GM11168 (cell line): ENCODE results near the gene RFX6.

Experiments
- in situ Hi-C: fragments of 300-500 bp; cut with MboI; formaldehyde crosslinking; loops from one replicate; pipeline ENCODE4 v1.12.0; 2022; ENCODE audit warnings: low sequenced_read_pairs; ENCODE audit not compliant: unreplicated experiment

The RFX6 gene

GRCh38 chr6:116966675-116967576 lies 89.9 kb downstream of the RFX6 start:
- in situ Hi-C loops = no loop called here

DNA sequence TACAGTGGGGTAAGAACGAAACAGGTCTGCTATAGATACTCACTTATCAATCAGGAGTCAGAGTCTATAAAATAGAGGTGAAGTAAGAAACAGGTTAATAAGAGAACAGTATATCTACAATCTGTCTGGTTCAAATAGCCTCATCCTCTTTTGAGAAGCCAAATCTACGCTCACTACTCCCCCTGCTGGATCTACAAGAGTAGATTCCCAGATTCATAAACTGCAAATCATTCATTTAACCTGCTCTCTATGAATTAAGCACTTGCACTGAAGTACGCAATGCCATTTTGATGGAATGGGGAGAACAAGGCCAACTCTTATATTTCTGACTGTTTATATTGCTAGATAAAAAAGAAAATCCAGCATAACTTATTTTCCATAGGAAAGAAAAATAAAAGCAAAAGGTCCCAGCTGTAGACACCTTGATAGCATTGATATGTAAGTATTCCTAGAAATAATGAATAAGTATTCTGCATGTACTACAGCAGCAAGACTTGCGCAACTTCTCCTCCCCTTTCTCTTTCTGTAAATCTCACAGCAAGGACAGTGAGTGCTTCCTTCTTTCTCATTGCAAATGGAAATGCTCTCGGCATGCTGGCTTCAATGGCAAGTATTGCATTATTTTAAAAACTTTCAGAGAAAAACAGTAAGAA lies 92.3 kb downstream of the RFX6 start:
- in situ Hi-C loops = no loop called here

DNA sequence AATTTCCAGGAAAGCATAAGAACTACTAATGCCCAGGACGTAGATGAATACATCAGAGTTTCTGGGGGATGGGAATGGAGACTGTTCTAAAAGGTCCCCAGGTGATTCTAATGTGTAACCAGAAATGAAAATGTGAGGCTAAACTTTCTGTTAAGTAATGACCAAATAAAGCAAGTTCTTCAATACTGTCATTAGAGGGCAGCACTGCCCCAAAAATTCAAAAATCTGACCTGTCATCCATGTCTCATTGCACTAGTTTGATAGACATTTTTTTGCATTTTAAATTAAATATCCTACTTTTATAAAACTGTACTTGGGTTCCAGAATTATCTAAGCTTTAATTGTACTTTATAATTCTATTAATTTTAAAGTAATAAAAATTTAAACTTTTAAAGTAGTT lies 94.9 kb downstream of the RFX6 start:
- in situ Hi-C loops = no loop called here

DNA sequence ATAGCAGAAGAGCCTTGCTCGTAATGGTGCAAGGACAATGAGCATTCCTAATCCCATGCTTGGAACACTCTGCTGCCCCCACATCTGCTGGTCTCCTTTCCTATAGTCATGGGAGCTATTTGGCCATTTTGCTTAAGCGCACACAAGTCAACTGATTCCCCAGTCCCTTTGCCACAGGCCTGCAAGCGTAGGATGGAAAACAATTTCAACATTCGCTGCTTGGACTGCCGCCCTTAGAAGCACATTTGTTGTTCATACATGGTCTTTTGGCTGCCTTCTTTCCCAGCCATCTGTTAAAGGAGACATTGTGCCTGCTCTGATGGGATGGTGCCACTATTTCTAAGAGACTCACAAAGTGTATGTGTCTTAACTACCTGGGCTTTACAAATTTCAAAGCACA lies 96.9 kb downstream of the RFX6 start:
- in situ Hi-C loops = no loop called here

- in situ Hi-C loops = no loop called here
Observed at GRCh38 chr6:116974526-116975316, 97.7 kb downstream of the RFX6 start.

DNA sequence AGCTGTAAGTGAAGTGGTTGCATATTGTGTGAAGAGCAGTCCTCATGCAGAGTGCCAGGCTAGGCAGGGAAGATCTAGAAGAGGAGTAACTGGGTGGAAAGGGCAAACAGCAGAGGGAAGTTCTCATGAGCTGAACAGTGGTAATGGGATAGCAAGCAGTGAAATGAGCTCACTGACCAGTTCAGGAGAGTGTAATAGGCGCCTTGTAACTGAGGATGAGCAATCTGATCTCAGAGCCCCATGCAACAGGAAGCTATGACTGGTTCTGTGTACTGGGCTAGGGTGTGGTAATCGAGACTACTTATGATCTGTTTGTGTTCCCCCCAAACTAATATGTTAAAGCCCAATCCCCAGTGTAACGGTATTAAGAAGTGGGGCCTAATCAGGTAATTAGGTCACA lies 98.6 kb downstream of the RFX6 start:
- in situ Hi-C loops = no loop called here

DNA sequence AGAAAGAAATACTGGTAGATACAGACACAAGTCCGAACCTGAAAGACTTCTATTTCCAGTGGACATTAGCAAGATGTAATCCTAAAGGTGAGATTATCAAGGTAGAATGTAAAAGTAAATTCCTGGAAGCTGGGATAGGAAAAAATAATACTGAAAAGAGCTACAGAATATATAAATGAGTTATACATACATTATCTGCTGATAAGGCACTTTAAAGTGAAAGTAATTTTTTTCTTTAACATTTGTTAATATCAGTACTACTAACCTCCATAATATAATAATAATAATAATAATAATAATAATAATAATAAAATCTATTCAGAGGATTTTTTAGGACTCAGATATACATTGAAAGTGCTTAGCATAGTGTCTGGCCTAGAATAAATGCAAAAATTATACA lies 102.5 kb downstream of the RFX6 start:
- in situ Hi-C loops = no loop called here
